Sigmoid colon (tissue), 4 donors: ENCODE results near the gene VAMP5.

ENCODE experiments used
- EP300 ChIP-seq, 4 donors: sonication (generic); formaldehyde crosslinking; IDR thresholded peaks; one replicate each; pipeline ENCODE4 v1.6.1; 2017; ENCODE audit warnings: antibody characterized with exemption in 4 of 4
- POLR2A ChIP-seq, 2 donors: fragments of 450-650 bp; IDR thresholded peaks; one replicate each; pipeline ENCODE4 v1.6.1; 2016; ENCODE audit warnings: antibody characterized with exemption in 2 of 2, mild to moderate bottlenecking in 2 of 2, moderate library complexity in 2 of 2
- POLR2AphosphoS5 ChIP-seq, 4 donors: sonication (generic); formaldehyde crosslinking; IDR thresholded peaks; one replicate each; pipeline ENCODE4 v1.6.1; 2017; ENCODE audit warnings: antibody characterized with exemption in 4 of 4
- TF ChIP-seq, protein P1 (sequence below), 4 experiments: fragments of 450-650 bp in 3 of 4; fragments of 200-600 bp in 1 of 4; IDR thresholded peaks; one replicate each; pipeline ENCODE4 v1.5.1; 2016 to 2019; ENCODE audit warnings: antibody characterized with exemption in 4 of 4, mild to moderate bottlenecking in 3 of 4, moderate library complexity in 2 of 4

DNA sequence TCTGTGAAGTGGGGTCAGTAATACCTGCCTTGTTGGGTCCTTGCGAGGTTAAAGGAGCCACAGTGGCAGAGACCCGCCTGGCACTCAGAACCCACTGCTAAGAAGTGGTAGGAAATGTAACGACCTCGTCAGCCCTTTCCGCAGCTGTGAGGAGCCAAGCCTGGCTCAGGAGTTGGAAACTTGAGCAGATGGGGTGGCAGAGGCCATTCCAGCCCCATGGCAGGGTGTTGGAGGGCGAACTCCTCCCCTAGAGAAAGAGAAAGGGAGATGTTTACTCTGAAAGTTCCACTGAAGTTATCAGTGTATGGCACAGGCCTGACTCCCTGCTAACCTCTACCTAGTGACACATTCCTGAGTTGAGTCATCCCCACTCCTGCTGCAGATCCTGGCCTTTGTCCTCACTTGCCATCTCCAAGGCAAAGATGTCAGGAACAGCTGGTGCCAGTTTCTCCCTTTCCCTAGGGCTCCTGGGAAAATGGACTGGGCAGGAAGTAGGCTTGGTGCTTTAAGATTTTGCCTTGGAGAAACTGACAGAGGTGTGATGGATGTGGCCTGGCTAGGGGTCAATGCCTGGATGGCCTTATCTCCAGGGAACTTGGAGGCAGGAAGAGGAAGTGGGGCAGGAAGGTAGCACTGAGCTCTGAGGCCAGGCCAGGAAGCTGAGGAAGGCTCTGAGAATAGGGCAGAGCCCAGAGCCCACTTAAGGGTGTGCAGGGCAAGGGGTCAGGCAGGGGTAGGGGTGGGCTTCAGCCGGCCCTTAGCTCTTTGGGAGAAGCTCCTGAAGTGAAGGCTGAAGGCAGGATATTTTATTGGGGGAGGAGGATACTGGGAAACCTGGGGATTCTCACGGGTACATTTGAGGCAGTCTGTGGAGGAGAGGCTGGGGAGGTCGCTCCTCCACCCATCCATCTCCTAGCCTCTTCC, 888 bp downstream of the VAMP5 start:
- TF ChIP-seq POLR2A (IDR thresholded peaks at IDR 0.05): no peak
- TF ChIP-seq, protein P1, sequence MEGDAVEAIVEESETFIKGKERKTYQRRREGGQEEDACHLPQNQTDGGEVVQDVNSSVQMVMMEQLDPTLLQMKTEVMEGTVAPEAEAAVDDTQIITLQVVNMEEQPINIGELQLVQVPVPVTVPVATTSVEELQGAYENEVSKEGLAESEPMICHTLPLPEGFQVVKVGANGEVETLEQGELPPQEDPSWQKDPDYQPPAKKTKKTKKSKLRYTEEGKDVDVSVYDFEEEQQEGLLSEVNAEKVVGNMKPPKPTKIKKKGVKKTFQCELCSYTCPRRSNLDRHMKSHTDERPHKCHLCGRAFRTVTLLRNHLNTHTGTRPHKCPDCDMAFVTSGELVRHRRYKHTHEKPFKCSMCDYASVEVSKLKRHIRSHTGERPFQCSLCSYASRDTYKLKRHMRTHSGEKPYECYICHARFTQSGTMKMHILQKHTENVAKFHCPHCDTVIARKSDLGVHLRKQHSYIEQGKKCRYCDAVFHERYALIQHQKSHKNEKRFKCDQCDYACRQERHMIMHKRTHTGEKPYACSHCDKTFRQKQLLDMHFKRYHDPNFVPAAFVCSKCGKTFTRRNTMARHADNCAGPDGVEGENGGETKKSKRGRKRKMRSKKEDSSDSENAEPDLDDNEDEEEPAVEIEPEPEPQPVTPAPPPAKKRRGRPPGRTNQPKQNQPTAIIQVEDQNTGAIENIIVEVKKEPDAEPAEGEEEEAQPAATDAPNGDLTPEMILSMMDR (IDR thresholded peaks at IDR 0.05): no peak
- TF ChIP-seq POLR2AphosphoS5 (IDR thresholded peaks at IDR 0.05): peak; percentile 4 to 67 (median 48)
- no peak for TF ChIP-seq EP300 (IDR thresholded peaks at IDR 0.05)
